Breast epithelium (tissue), 4 donors: ENCODE data around the gene SARNP. TPM values are rescaled to one million over a fixed set of nuclear protein-coding genes. Genes with fewer than 3 reads are reported as not detected.

Source experiments
- DNase-seq, 2 donors: peaks; one replicate each; pipeline ENCODE4 v3.0.0-alpha.2; 2019; ENCODE audit warnings: low spot score in 2 of 2
- H3K27ac ChIP-seq, 2 donors: fragments of 200-600 bp; sonication (generic) in 1 of 2; one replicate each; pipeline ENCODE4 v1.5.1; 2016 to 2019; ENCODE audit warnings: mild to moderate bottlenecking in 1 of 2
- H3K27me3 ChIP-seq, 2 donors: fragments of 200-600 bp; sonication (generic) in 1 of 2; one replicate each; pipeline versions ENCODE4 v1.5.1 to v1.6.0; 2017 to 2019; ENCODE audit warnings: control low read depth in 1 of 2, mild to moderate bottlenecking in 1 of 2
- H3K36me3 ChIP-seq: fragments of 200-600 bp; one replicate; pipeline ENCODE4 v1.5.1; 2019
- H3K4me1 ChIP-seq, 2 donors: fragments of 200-600 bp; sonication (generic); one replicate each; pipeline ENCODE4 v1.5.1; 2016 to 2019; ENCODE audit warnings: control low read depth in 1 of 2
- H3K4me3 ChIP-seq, 3 donors: fragments of 200-600 bp; sonication (generic); 1 replicate in 2 of 3; 2 replicates in 1 of 3; pipeline ENCODE4 v1.5.1; 2016 to 2019; ENCODE audit warnings: mild to moderate bottlenecking in 3 of 3, moderate library complexity in 2 of 3
- H3K9me3 ChIP-seq, 2 donors: fragments of 200-600 bp; sonication (generic) in 1 of 2; one replicate each; pipeline ENCODE4 v1.5.1; 2016 to 2019; ENCODE audit warnings: control low read depth in 1 of 2
- CTCF ChIP-seq, 3 donors: fragments of 450-650 bp; IDR thresholded peaks; one replicate each; pipeline ENCODE4 v1.5.1; 2016 to 2017; ENCODE audit warnings: antibody characterized with exemption in 3 of 3, mild to moderate bottlenecking in 3 of 3, moderate library complexity in 3 of 3
- POLR2A ChIP-seq: fragments of 450-650 bp; IDR thresholded peaks from one replicate; pipeline ENCODE4 v1.6.1; 2016; ENCODE audit warnings: antibody characterized with exemption, mild to moderate bottlenecking, moderate library complexity
- POLR2AphosphoS5 ChIP-seq, 3 donors: sonication (generic); formaldehyde crosslinking; IDR thresholded peaks; one replicate each; pipeline ENCODE4 v1.6.1; 2017; ENCODE audit warnings: antibody characterized with exemption in 3 of 3
- intact Hi-C: fragments of 100-400 bp; cut with DNase I; formaldehyde crosslinking; loops from one replicate; pipeline ENCODE4 v1.15.1; 2023; ENCODE audit warnings: low total_unique reads
- total RNA-seq, 3 donors: library from RNA; depleted of rRNA; stranded (reverse); fragments of >200 nt; gene quantifications; one replicate each; pipeline ENCODE4 v1.1.0, GENCODE V29; 2016

The SARNP gene
- total RNA-seq, 3 donors from 2014 or later: 54.7 to 64.3 (median 55.3) TPM

GRCh38 chr12:55744340-55745030, 73.0 kb downstream of the SARNP start:
- Histone ChIP-seq H3K4me3 (peak overlapping the region; percentile 58 to 86 (median 62)), H3K9me3 (no peaks in the 10 kb centered on the region), H3K36me3 (no peaks in the 10 kb centered on the region), H3K27me3 (no peaks in the 10 kb centered on the region), H3K4me1 (peaks cover 3 to 4% of the 10 kb centered on the region in 2 donors), H3K27ac (peak overlapping the region; percentile 55 to 72)
- TF ChIP-seq POLR2AphosphoS5 (IDR thresholded peaks at IDR 0.05) (no peak), CTCF (IDR thresholded peaks at IDR 0.05) (no peak), POLR2A (no peak)
- DNase-seq: no peak
- intact Hi-C loops: loop anchor here (1.0 to 5.0 kb wide), 3 partner anchors 75 to 1382 kb away; partner anchors contain the start of gene GPR84

GRCh38 chr12:55743406-55744339, 73.9 kb downstream of the SARNP start:
- intact Hi-C loops: loop anchor here (1.0 to 5.0 kb wide), 3 partner anchors 76 to 1381 kb away; partner anchors contain the start of gene GPR84
- TF ChIP-seq CTCF (IDR thresholded peaks at IDR 0.05) (no peak), POLR2A (no peak), POLR2AphosphoS5 (IDR thresholded peaks at IDR 0.05) (no peak)
- H3K9me3 ChIP-seq: no peaks in the 10 kb centered on the region
- H3K36me3 ChIP-seq: no peaks in the 10 kb centered on the region
- peak in 1 of 2 donors; percentile 54 for DNase-seq
- H3K27me3 ChIP-seq: no peaks in the 10 kb centered on the region
- peaks cover 3 to 4% of the 10 kb centered on the region in 2 donors for H3K4me1 ChIP-seq
- H3K27ac ChIP-seq: peak overlapping the region in 1 of 2 donors; percentile 72
- peak overlapping the region; percentile 58 to 86 (median 62) for H3K4me3 ChIP-seq

DNA sequence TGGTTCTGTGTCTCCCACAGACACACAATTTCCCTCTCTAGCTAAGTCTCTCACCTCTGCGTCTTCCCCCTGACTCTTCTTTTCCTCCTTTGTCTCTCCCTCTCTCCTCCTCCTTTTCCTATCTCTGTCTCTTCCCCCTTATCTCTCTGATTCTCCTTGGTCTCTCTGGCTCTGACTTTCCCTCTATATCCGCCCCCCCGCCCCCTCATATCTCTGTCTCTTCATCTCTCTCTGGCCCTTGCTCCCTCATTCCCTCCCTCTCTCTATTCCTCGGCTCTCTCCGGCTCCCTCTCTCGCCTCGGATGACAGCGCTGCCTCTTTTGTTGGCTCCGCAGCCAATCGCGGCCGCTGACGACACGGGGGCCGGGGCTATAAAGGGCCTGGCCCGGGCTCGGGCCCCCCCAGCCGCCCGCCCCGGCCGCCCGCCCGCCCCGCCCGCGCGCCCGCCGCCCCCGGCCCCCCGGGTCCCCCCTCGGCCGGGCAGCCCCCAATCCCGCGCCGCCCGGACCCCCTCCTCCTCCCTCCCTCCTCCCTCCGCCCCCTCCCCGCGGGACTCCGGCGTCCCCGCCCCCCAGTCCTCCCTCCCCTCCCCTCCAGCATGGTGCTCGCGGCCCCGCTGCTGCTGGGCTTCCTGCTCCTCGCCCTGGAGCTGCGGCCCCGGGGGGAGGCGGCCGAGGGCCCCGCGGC, 74.7 kb downstream of the SARNP start, which contains the start of gene GDF11:
Gene GDF11, plus strand, starts transcription at position 404 of the 687 bp plus-strand sequence. Its CDS starts 195 bp downstream, at position 599.
- peak in 1 of 2 donors; percentile 67 for DNase-seq
- H3K27ac ChIP-seq: peak within 1 kb of the TSS; percentile 45 to 72
- no peak for TF ChIP-seq CTCF (IDR thresholded peaks at IDR 0.05)
- no peak for TF ChIP-seq POLR2A
- TF ChIP-seq POLR2AphosphoS5 (IDR thresholded peaks at IDR 0.05): peak in 1 of 3 donors; percentile 36
- intact Hi-C loops: loop anchor here (5.0 kb wide), 2 partner anchors 194 to 1381 kb away; partner anchors contain the start of gene GPR84
- peak within 1 kb of the TSS; percentile 58 to 86 (median 62) for H3K4me3 ChIP-seq
- no peaks in the 10 kb centered on the region for H3K36me3 ChIP-seq
- H3K9me3 ChIP-seq: no peaks in the 10 kb centered on the region
- H3K27me3 ChIP-seq: no peaks in the 10 kb centered on the region
- H3K4me1 ChIP-seq: peaks cover 3 to 4% of the 10 kb centered on the region in 2 donors

DNA sequence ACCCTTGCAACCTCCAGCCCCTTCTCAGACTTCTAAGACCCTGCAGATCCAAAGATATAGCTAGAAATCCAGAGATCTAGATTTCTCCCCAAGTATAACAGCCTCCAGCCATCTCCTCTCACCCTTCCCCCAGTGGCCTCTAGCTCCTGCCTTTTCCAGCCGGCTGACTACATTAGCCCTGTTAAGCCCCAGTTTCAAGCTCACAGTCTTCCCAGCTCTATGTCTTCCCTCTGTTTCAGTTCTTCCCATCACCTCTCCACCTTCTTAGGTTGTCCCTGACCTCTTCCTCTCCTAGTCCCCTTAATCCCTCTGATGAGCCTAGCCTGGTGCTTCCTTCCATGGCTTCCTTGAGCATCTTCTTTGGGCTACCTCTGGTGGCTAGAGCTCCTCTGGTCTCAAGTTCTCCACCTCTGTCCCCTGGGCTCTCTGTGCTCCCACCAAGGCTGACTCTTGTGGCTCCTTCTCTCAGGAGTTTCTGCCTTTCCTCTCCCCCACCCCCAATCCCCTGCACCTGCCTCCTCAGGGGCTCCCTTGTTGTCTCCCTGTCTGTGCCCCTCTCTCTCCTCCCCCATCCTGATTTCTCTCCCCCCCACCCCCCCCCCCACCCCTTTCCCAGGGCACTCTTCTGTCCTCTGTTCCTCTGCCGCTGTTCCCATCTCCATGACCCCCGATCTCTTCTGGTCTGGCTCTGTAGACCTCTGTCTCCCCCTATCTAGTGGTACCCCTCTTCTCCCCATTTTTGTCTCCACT, 75.4 kb downstream of the SARNP start:
- no peak for DNase-seq
- Histone ChIP-seq H3K27ac (peak overlapping the region; percentile 45 to 72), H3K9me3 (no peaks in the 10 kb centered on the region), H3K27me3 (no peaks in the 10 kb centered on the region), H3K4me1 (peaks cover 3 to 4% of the 10 kb centered on the region in 2 donors), H3K36me3 (no peaks in the 10 kb centered on the region), H3K4me3 (peak overlapping the region in 2 of 3 donors; percentile 62 to 86)
- intact Hi-C loops: loop anchor here (5.0 kb wide), 2 partner anchors 195 to 1380 kb away; partner anchors contain the start of gene GPR84
- no peak for TF ChIP-seq POLR2A
